ENCODE data around the gene SPHK2. TPM values are rescaled to one million over a fixed set of nuclear protein-coding genes. Genes with fewer than 3 reads are reported as not detected.

Gene SPHK2
- total RNA-seq, 1 experiment from 2014 or later = 16.3 TPM

GRCh38 chr19:48624791-48625723, 5.8 kb downstream of the SPHK2 start:
- Mint-ChIP-seq H3K9me3 (ENCODE audit: unreplicated experiment) (no peaks in the 10 kb centered on the region), H3K36me3 (ENCODE audit: insufficient read depth, unreplicated experiment) (peaks cover 27% of the 10 kb centered on the region), H3K4me3 (ENCODE audit: unreplicated experiment) (peak overlapping the region; percentile 71), H3K27ac (ENCODE audit: low read depth, unreplicated experiment) (no peak overlapping the region), H3K4me1 (ENCODE audit: insufficient read depth, unreplicated experiment) (peaks cover 27% of the 10 kb centered on the region), H3K27me3 (ENCODE audit: insufficient read depth, unreplicated experiment) (no peaks in the 10 kb centered on the region)
- no peak for DNase-seq (ENCODE audit: unreplicated experiment)
- BruUV-seq (replicated peaks) = no TSS peak
- CTCF ChIA-PET = no interaction called here
- intact Hi-C loops (cut with micrococcal nuclease) = no loop called here
- no peak for TF ChIP-seq CTCF (IDR thresholded peaks at IDR 0.05; ENCODE audit: unreplicated experiment)
- POLR2A ChIA-PET = interaction anchor here (0.6 kb wide), 1 partner anchor 9 kb away, joined by 3 read pairs; no protein-coding TSS in a partner anchor

- Mint-ChIP-seq H3K4me3 (ENCODE audit: unreplicated experiment) (no peak overlapping the region), H3K9me3 (ENCODE audit: unreplicated experiment) (no peaks in the 10 kb centered on the region), H3K27ac (ENCODE audit: low read depth, unreplicated experiment) (no peak overlapping the region), H3K36me3 (ENCODE audit: insufficient read depth, unreplicated experiment) (peaks cover 27% of the 10 kb centered on the region), H3K27me3 (ENCODE audit: insufficient read depth, unreplicated experiment) (no peaks in the 10 kb centered on the region), H3K4me1 (ENCODE audit: insufficient read depth, unreplicated experiment) (peaks cover 25% of the 10 kb centered on the region)
- no peak for DNase-seq (ENCODE audit: unreplicated experiment)
- ChIA-PET CTCF (interaction anchor here (0.7 kb wide), 1 partner anchor 7 kb away, joined by 5 read pairs; no protein-coding TSS in a partner anchor), POLR2A (no interaction called here)
- intact Hi-C loops (cut with micrococcal nuclease) = no loop called here
- no peak for TF ChIP-seq CTCF (IDR thresholded peaks at IDR 0.05; ENCODE audit: unreplicated experiment)
- BruUV-seq (replicated peaks) = no TSS peak
These were observed 6.6 kb downstream of the SPHK2 start for GRCh38 chr19:48625891-48626327.

- Mint-ChIP-seq H3K4me3 (ENCODE audit: unreplicated experiment) (no peak overlapping the region), H3K4me1 (ENCODE audit: insufficient read depth, unreplicated experiment) (peaks cover 23% of the 10 kb centered on the region), H3K27ac (ENCODE audit: low read depth, unreplicated experiment) (no peak overlapping the region), H3K9me3 (ENCODE audit: unreplicated experiment) (no peaks in the 10 kb centered on the region), H3K36me3 (ENCODE audit: insufficient read depth, unreplicated experiment) (peaks cover 21% of the 10 kb centered on the region), H3K27me3 (ENCODE audit: insufficient read depth, unreplicated experiment) (no peaks in the 10 kb centered on the region)
- POLR2A ChIA-PET = interaction anchor here (0.5 to 1.9 kb wide), 3 partner anchors 8 to 1604 kb away, joined by 3 to 8 read pairs (median 3); partner anchors contain the start of genes FAM83E, RPL18 and SPHK2
- no TSS peak for BruUV-seq (replicated peaks)
- DNase-seq (ENCODE audit: unreplicated experiment) = no peak
- no peak for TF ChIP-seq CTCF (IDR thresholded peaks at IDR 0.05; ENCODE audit: unreplicated experiment)
- intact Hi-C loops (cut with micrococcal nuclease) = no loop called here
- CTCF ChIA-PET = no interaction called here
These were observed 8.0 kb downstream of the SPHK2 start for GRCh38 chr19:48627201-48627864.

GRCh38 chr19:48627865-48628314, 8.6 kb downstream of the SPHK2 start:
- Mint-ChIP-seq H3K36me3 (ENCODE audit: insufficient read depth, unreplicated experiment) (peaks cover 21% of the 10 kb centered on the region), H3K27me3 (ENCODE audit: insufficient read depth, unreplicated experiment) (no peaks in the 10 kb centered on the region), H3K4me3 (ENCODE audit: unreplicated experiment) (no peak overlapping the region), H3K4me1 (ENCODE audit: insufficient read depth, unreplicated experiment) (peaks cover 24% of the 10 kb centered on the region), H3K9me3 (ENCODE audit: unreplicated experiment) (no peaks in the 10 kb centered on the region), H3K27ac (ENCODE audit: low read depth, unreplicated experiment) (no peak overlapping the region)
- no peak for DNase-seq (ENCODE audit: unreplicated experiment)
- TF ChIP-seq CTCF (IDR thresholded peaks at IDR 0.05; ENCODE audit: unreplicated experiment) = no peak
- ChIA-PET POLR2A (interaction anchor here (0.5 to 1.9 kb wide), 3 partner anchors 9 to 1604 kb away, joined by 3 to 8 read pairs (median 3); partner anchors contain the start of genes FAM83E, RPL18 and SPHK2), CTCF (no interaction called here)
- BruUV-seq (replicated peaks) = no TSS peak
- intact Hi-C loops (cut with micrococcal nuclease) = no loop called here

Data from MCF 10A (cell line).